BJ (cell line): ENCODE results near the gene AIPL1. TPM values are rescaled to one million over a fixed set of nuclear protein-coding genes. Genes with fewer than 3 reads are reported as not detected.

Experiments used
- CTCF ChIA-PET: fragments of 350-600 bp; formaldehyde crosslinking; extraction: SDS; loops from one replicate; lab custom pipeline; 2021; ENCODE audit warnings: antibody characterized with exemption, inconsistent platforms; lab: Yijun Ruan, JAX
- POLR2A ChIA-PET: fragments of 300-600 bp; sonication (Branson Sonifier 250); formaldehyde crosslinking; extraction: SDS; loops from one replicate; lab custom pipeline; 2021; ENCODE audit warnings: antibody characterized with exemption; lab: Charles Lee
- DNase-seq: peaks from one replicate; pipeline ENCODE4 v3.0.0-alpha.2; 2011; ENCODE audit warnings: low read depth
- H3K27me3 ChIP-seq: 2 replicates; pipeline ENCODE4 v1.6.0; 2011; ENCODE audit warnings: low read length; ENCODE audit not compliant: control insufficient read depth, insufficient read depth
- H3K36me3 ChIP-seq: 2 replicates; pipeline ENCODE4 v1.5.1; 2011; ENCODE audit warnings: low read length; ENCODE audit not compliant: control insufficient read depth, insufficient read depth
- H3K4me3 ChIP-seq: 2 replicates; pipeline ENCODE4 v1.5.1; 2011; ENCODE audit warnings: low read depth, mild to moderate bottlenecking, control low read depth, low read length
- CTCF ChIP-seq: IDR thresholded peaks from 2 replicates; pipeline ENCODE4 v1.5.1; 2011; ENCODE audit warnings: low read depth, mild to moderate bottlenecking, control low read depth, inconsistent platforms, low read length, moderate library complexity; ENCODE audit not compliant: insufficient read depth
- polyA plus RNA-seq: library from polyadenylated mRNA; depleted of rRNA; stranded (reverse); fragments of >200 nt; gene quantifications from 2 replicates; pipeline ENCODE4 v1.2.3, GENCODE V29; 2011

The AIPL1 gene
- polyA plus RNA-seq, 1 experiment: not detected

GRCh38 chr17:6392609-6393350 lies 42.1 kb downstream of the AIPL1 start:
- no peaks in the 10 kb centered on the region for H3K36me3 ChIP-seq
- ChIA-PET CTCF (interaction anchor here (0.5 to 1.0 kb wide), 2 partner anchors 77 to 800 kb away, joined by 3 read pairs; no protein-coding TSS in a partner anchor), POLR2A (no interaction called here)
- no peak for DNase-seq
- no peak for TF ChIP-seq CTCF
- H3K27me3 ChIP-seq: peaks cover 7% of the 10 kb centered on the region
- H3K4me3 ChIP-seq: no peak overlapping the region

GRCh38 chr17:6388416-6388815 lies 46.5 kb downstream of the AIPL1 start:
- TF ChIP-seq CTCF: no peak
- ChIA-PET POLR2A (no interaction called here), CTCF (no interaction called here)
- no peak overlapping the region for H3K4me3 ChIP-seq
- no peaks in the 10 kb centered on the region for H3K36me3 ChIP-seq
- DNase-seq: no peak
- H3K27me3 ChIP-seq: peaks cover 2% of the 10 kb centered on the region

GRCh38 chr17:6387858-6388257 lies 47.1 kb downstream of the AIPL1 start:
- POLR2A ChIA-PET: no interaction called here
- no peaks in the 10 kb centered on the region for H3K36me3 ChIP-seq
- peaks cover 2% of the 10 kb centered on the region for H3K27me3 ChIP-seq
- CTCF ChIA-PET: no interaction called here
- no peak for TF ChIP-seq CTCF
- no peak for DNase-seq
- no peak overlapping the region for H3K4me3 ChIP-seq

- no peak for TF ChIP-seq CTCF
- Histone ChIP-seq H3K27me3 (peaks cover 2% of the 10 kb centered on the region), H3K36me3 (no peaks in the 10 kb centered on the region), H3K4me3 (no peak overlapping the region)
- no peak for DNase-seq
- ChIA-PET POLR2A (no interaction called here), CTCF (no interaction called here)
Measured at GRCh38 chr17:6387442-6387841, 47.5 kb downstream of the AIPL1 start.

GRCh38 chr17:6386041-6386630 lies 48.8 kb downstream of the AIPL1 start:
- H3K27me3 ChIP-seq: peaks cover 2% of the 10 kb centered on the region
- ChIA-PET POLR2A (no interaction called here), CTCF (no interaction called here)
- no peaks in the 10 kb centered on the region for H3K36me3 ChIP-seq
- no peak overlapping the region for H3K4me3 ChIP-seq
- no peak for TF ChIP-seq CTCF
- no peak for DNase-seq
